Inferior parietal cortex (tissue), 1 donor: ENCODE measurements around the gene OBP2A.

Source experiments
- DNase-seq: peaks from one replicate; pipeline ENCODE4 v3.0.0-alpha.2; 2016; ENCODE audit errors: extremely low spot score

Gene OBP2A

GRCh38 chr9:135596211-135596610 lies 50.3 kb downstream of the OBP2A start:
- DNase-seq = no peak
